ENCODE measurements around the gene B3GAT1.

DNA sequence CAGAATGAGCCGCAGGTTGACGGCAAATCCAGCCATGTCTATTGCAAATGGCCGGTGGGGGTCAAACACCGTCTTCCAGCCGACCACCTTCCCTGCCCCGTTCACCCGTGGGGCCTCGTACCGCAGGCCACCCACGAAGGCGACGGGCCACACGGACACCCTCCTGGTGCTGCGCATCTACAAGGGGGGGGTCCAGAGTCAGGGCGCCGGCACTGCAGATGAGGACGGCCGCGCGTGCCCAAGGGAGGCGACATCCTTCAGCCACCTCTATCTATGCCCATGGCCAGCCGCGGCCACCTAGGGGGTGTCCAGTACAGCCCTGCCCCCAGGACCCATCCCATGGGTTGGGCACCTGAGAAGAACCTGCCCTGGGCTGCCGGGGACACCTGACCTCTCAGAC is 29.2 kb downstream of the B3GAT1 start:
- TF ChIP-seq, protein P1, sequence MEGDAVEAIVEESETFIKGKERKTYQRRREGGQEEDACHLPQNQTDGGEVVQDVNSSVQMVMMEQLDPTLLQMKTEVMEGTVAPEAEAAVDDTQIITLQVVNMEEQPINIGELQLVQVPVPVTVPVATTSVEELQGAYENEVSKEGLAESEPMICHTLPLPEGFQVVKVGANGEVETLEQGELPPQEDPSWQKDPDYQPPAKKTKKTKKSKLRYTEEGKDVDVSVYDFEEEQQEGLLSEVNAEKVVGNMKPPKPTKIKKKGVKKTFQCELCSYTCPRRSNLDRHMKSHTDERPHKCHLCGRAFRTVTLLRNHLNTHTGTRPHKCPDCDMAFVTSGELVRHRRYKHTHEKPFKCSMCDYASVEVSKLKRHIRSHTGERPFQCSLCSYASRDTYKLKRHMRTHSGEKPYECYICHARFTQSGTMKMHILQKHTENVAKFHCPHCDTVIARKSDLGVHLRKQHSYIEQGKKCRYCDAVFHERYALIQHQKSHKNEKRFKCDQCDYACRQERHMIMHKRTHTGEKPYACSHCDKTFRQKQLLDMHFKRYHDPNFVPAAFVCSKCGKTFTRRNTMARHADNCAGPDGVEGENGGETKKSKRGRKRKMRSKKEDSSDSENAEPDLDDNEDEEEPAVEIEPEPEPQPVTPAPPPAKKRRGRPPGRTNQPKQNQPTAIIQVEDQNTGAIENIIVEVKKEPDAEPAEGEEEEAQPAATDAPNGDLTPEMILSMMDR (IDR thresholded peaks at IDR 0.05; ENCODE audit: insufficient read depth, low read depth, low read length) = no peak
- TF ChIP-seq EZH2 (IDR thresholded peaks at IDR 0.05; ENCODE audit: insufficient read depth, low read length) = no peak
